SK-N-SH (cell line): ENCODE data around the gene CHD9. TPM values are rescaled to one million over a fixed set of nuclear protein-coding genes. Genes with fewer than 3 reads are reported as not detected.
"Not testable (repeated sequence)": the region's sequence is repeated elsewhere in the genome, so short reads cannot be mapped to it uniquely, and the experiment has no call there.

Source experiments
- CTCF ChIA-PET: fragments of 300-600, 350-600 bp; formaldehyde crosslinking; extraction: SDS; loops from one replicate; lab custom pipeline; 2021; lab: Yijun Ruan, JAX
- POLR2A ChIA-PET: fragments of 350-600 bp; sonication (Branson Sonifier 250); formaldehyde crosslinking; extraction: SDS; loops from one replicate; lab custom pipeline; 2020; ENCODE audit warnings: antibody characterized with exemption, inconsistent platforms; lab: Yijun Ruan, JAX
- DNase-seq: peaks from one replicate; pipeline ENCODE4 v3.0.0; 2012
- H2AFZ ChIP-seq: fragments of 200-600 bp; sonication (generic); 2 replicates; pipeline ENCODE4 v1.8.1; 2016; ENCODE audit warnings: antibody characterized with exemption, mild to moderate bottlenecking, low read depth
- H3F3A ChIP-seq: fragments of 200-600 bp; sonication (generic); replicated peaks from 2 replicates; pipeline ENCODE3; 2016; ENCODE audit warnings: antibody characterized with exemption, mild to moderate bottlenecking; ENCODE audit not compliant: insufficient read depth
- H3K27ac ChIP-seq, 2 experiments: fragments of 200-500 bp in 1 of 2; fragments of 200-600 bp in 1 of 2; sonication (Bioruptor generic) in 1 of 2; sonication (generic), shearing (Covaris generic) in 1 of 2; 2 replicates each; pipeline versions ENCODE4 v1.5.1 to v1.6.1; 2014 to 2016; ENCODE audit warnings: low read depth in 2 of 2, inconsistent platforms in 1 of 2, low read length in 1 of 2, mild to moderate bottlenecking in 1 of 2, mixed read lengths in 1 of 2
- H3K27me3 ChIP-seq: fragments of 200-600 bp; sonication (generic), shearing (Covaris generic); 2 replicates; pipeline ENCODE4 v1.6.1; 2016; ENCODE audit warnings: mixed run types; ENCODE audit not compliant: insufficient read depth
- H3K36me3 ChIP-seq, 2 experiments: fragments of 200-500 bp in 1 of 2; fragments of 200-600 bp in 1 of 2; sonication (Bioruptor generic) in 1 of 2; sonication (generic) in 1 of 2; replicated peaks in 1 of 2; 2 replicates each; pipeline versions ENCODE3 to v1.5.1; 2014 to 2016; ENCODE audit warnings: low read length in 1 of 2, mild to moderate bottlenecking in 1 of 2; ENCODE audit not compliant: insufficient read depth in 2 of 2, control insufficient read depth in 1 of 2
- H3K4me1 ChIP-seq, 2 experiments: fragments of 200-500 bp in 1 of 2; fragments of 200-600 bp in 1 of 2; sonication (Bioruptor generic) in 1 of 2; sonication (generic), shearing (Covaris generic) in 1 of 2; 2 replicates each; pipeline versions ENCODE4 v1.5.1 to v1.6.1; 2014 to 2016; ENCODE audit warnings: low read depth in 1 of 2, low read length in 1 of 2, mixed run types in 1 of 2; ENCODE audit not compliant: insufficient read depth in 2 of 2, control insufficient read depth in 1 of 2
- H3K4me2 ChIP-seq: fragments of 200-600 bp; sonication (generic), shearing (Covaris generic); 2 replicates; pipeline ENCODE4 v1.6.1; 2017; ENCODE audit warnings: mixed run types
- H3K4me3 ChIP-seq, 2 experiments: fragments of 200-500 bp in 1 of 2; fragments of 200-600 bp in 1 of 2; sonication (Bioruptor generic) in 1 of 2; sonication (generic), shearing (Covaris generic) in 1 of 2; 2 replicates each; pipeline versions ENCODE4 v1.5.1 to v1.8.1; 2014 to 2016; ENCODE audit warnings: low read depth in 2 of 2, inconsistent platforms in 1 of 2, low read length in 1 of 2, mild to moderate bottlenecking in 1 of 2, mixed read lengths in 1 of 2, moderate library complexity in 1 of 2
- H3K79me2 ChIP-seq: fragments of 200-600 bp; sonication (generic); 2 replicates; pipeline ENCODE4 v1.8.1; 2017; ENCODE audit warnings: mild to moderate bottlenecking; ENCODE audit not compliant: insufficient read depth
- H3K9ac ChIP-seq: fragments of 200-600 bp; sonication (generic); 2 replicates; pipeline ENCODE4 v1.6.1; 2017; ENCODE audit warnings: mixed run types
- H3K9me2 ChIP-seq: fragments of 200-600 bp; sonication (generic); 2 replicates; pipeline ENCODE4 v1.6.1; 2017; ENCODE audit warnings: mixed run types
- H3K9me3 ChIP-seq: fragments of 200-600 bp; sonication (generic); 2 replicates; pipeline ENCODE4 v1.6.1; 2017; ENCODE audit warnings: mixed run types, mild to moderate bottlenecking, moderate library complexity
- H4K20me1 ChIP-seq: fragments of 200-600 bp; sonication (generic); 2 replicates; pipeline ENCODE4 v1.6.1; 2017; ENCODE audit warnings: mild to moderate bottlenecking, mixed run types; ENCODE audit not compliant: insufficient read depth
- CTCF ChIP-seq: fragments of 200-600 bp; sonication (generic); IDR thresholded peaks from 2 replicates; pipeline ENCODE4 v1.6.1; 2017; ENCODE audit warnings: antibody characterized with exemption, mild to moderate bottlenecking, moderate library complexity
- EZH2phosphoT487 ChIP-seq: fragments of 200-600 bp; sonication (generic); IDR thresholded peaks from 2 replicates; pipeline ENCODE4 v1.6.1; 2017; ENCODE audit warnings: low read depth, mixed run types, mild to moderate bottlenecking, antibody characterized with exemption, moderate library complexity, borderline replicate concordance
- FOXM1 ChIP-seq: IDR thresholded peaks from 2 replicates; pipeline ENCODE4 v1.4.0; 2012; ENCODE audit warnings: low read depth, mild to moderate bottlenecking
- MEF2A ChIP-seq: IDR thresholded peaks from 2 replicates; pipeline ENCODE4 v1.4.0; 2012; ENCODE audit warnings: low read depth, borderline replicate concordance
- NRF1 ChIP-seq: IDR thresholded peaks from 2 replicates; pipeline ENCODE4 v1.6.1; 2012; ENCODE audit warnings: low read depth, mild to moderate bottlenecking, low read length
- PBX3 ChIP-seq: IDR thresholded peaks from 2 replicates; pipeline ENCODE4; 2012
- RCOR1 ChIP-seq: fragments of 150-350 bp; IDR thresholded peaks from 2 replicates; pipeline ENCODE4 v1.6.1; 2017; ENCODE audit warnings: antibody characterized with exemption, low read length
- RFX5 ChIP-seq: IDR thresholded peaks from 2 replicates; pipeline ENCODE4 v1.6.1; 2012; ENCODE audit warnings: mild to moderate bottlenecking, improper control_type of control experiment, low read length
- RXRA ChIP-seq: IDR thresholded peaks from 2 replicates; pipeline ENCODE4 v1.4.0; 2012; ENCODE audit warnings: low read depth, mild to moderate bottlenecking, borderline replicate concordance
- SMC3 ChIP-seq: IDR thresholded peaks from 2 replicates; pipeline ENCODE4 v1.6.1; 2012; ENCODE audit warnings: low read depth, low read length, improper control_type of control experiment
- USF1 ChIP-seq: IDR thresholded peaks from 2 replicates; pipeline ENCODE4 v1.4.0; 2012; ENCODE audit warnings: low read depth, borderline replicate concordance
- USF2 ChIP-seq: fragments of 150-350 bp; IDR thresholded peaks from 2 replicates; pipeline ENCODE4 v1.6.1; 2017; ENCODE audit warnings: antibody characterized with exemption, low read length, low read depth, borderline replicate concordance
- YY1 ChIP-seq: IDR thresholded peaks from 2 replicates; pipeline ENCODE4 v1.4.0; 2012; ENCODE audit warnings: low read depth, mild to moderate bottlenecking
- WGBS: methylation state at CpG from one replicate; pipeline ENCODE4 v1.1.6; 2017; ENCODE audit warnings: low lambda C conversion rate; 5-methylcytosine and 5-hydroxymethylcytosine counted together
- polyA plus RNA-seq, 3 experiments: library from polyadenylated mRNA; depleted of rRNA; stranded (reverse); fragments of >200 nt; gene quantifications; 2 replicates each; pipeline ENCODE4 v1.2.3, GENCODE V29; 2012

CHD9 gene
- polyA plus RNA-seq, 1 of the 3 experiments (the other 2 are of a cell fraction): 6.2 TPM

GRCh38 chr16:53045341-53046220, 9.2 kb upstream of the CHD9 start:
- Histone ChIP-seq H3K36me3 (peaks cover 0 to 8% of the 10 kb centered on the region in 2 experiments), H3K79me2 (no peaks in the 10 kb centered on the region), H3K4me1 (peaks cover 0 to 9% of the 10 kb centered on the region in 2 experiments; a peak in 2 of 4 replicates), H3K27me3 (no peaks in the 10 kb centered on the region), H3K4me2 (no peak overlapping the region), H4K20me1 (no peaks in the 10 kb centered on the region), H3K4me3 (no peak overlapping the region), H2AFZ (no peak overlapping the region), H3F3A (no peaks in the 10 kb centered on the region), H3K9me3 (no peaks in the 10 kb centered on the region), H3K27ac (no peak overlapping the region), H3K9ac (no peak overlapping the region), H3K9me2 (no peaks in the 10 kb centered on the region)
- TF ChIP-seq FOXM1 (no peak), NRF1 (no peak), RCOR1 (no peak), USF2 (no peak), SMC3 (no peak), USF1 (no peak), MEF2A (no peak), YY1 (no peak), PBX3 (no peak), CTCF (no peak), RFX5 (no peak), EZH2phosphoT487 (no peak), RXRA (no peak)
- CTCF ChIA-PET: interaction anchor here (0.5 to 3.4 kb wide), 5 partner anchors 9 to 245 kb away, joined by 3 to 19 read pairs (median 3); partner anchors contain the start of gene CHD9
- POLR2A ChIA-PET: no interaction called here
- WGBS: 73% methylated on average over 6 of the region's 6 CpGs
- no peak for DNase-seq

- H4K20me1 ChIP-seq, POLR2A ChIA-PET, H3K36me3 ChIP-seq, H3K27ac ChIP-seq, H3K9ac ChIP-seq, H3F3A ChIP-seq, CTCF ChIA-PET, H3K4me2 ChIP-seq, H3K4me1 ChIP-seq, H2AFZ ChIP-seq, H3K9me2 ChIP-seq, H3K4me3 ChIP-seq, H3K27me3 ChIP-seq, DNase-seq, H3K9me3 ChIP-seq: not testable (repeated sequence)
- peaks cover 10% of the 10 kb centered on the region; the same call in 1 of the 2 replicates for H3K79me2 ChIP-seq
- 82% methylated on average over 5 of the region's 5 CpGs for WGBS
Observed at GRCh38 chr16:53047515-53047914, 7.3 kb upstream of the CHD9 start.
